IPS DF 6.9 (cell line): ENCODE measurements around the gene TMEM187.

Experiments
- DNase-seq: peaks from one replicate; pipeline ENCODE4 v3.0.0-alpha.2; 2013; ENCODE audit warnings: low read depth, low spot score
- H3K27ac ChIP-seq: one replicate; pipeline ENCODE4 v1.5.1; 2013; ENCODE audit warnings: low read length, control low read depth
- H3K27me3 ChIP-seq: 2 replicates; pipeline ENCODE4 v1.6.1; 2013; ENCODE audit warnings: mild to moderate bottlenecking, low read length; ENCODE audit not compliant: control insufficient read depth, insufficient read depth
- H3K36me3 ChIP-seq: 2 replicates; pipeline ENCODE4 v1.6.1; 2013; ENCODE audit warnings: low read length; ENCODE audit not compliant: control insufficient read depth, insufficient read depth
- H3K4me1 ChIP-seq: 2 replicates; pipeline ENCODE4 v1.6.1; 2013; ENCODE audit warnings: low read length; ENCODE audit not compliant: control insufficient read depth, insufficient read depth
- H3K4me3 ChIP-seq: 2 replicates; pipeline ENCODE4 v1.5.1; 2013; ENCODE audit warnings: mild to moderate bottlenecking, low read length
- H3K9me3 ChIP-seq: 2 replicates; pipeline ENCODE4 v1.6.1; 2013; ENCODE audit warnings: low read length, inconsistent platforms; ENCODE audit not compliant: control insufficient read depth, insufficient read depth
- WGBS: extraction: QIAGEN DNeasy Blood & Tissue Kit; methylation state at CpG from one replicate; pipeline ENCODE4 v1.1.7; 2013; ENCODE audit warnings: mixed read lengths, missing lambda C conversion rate; ENCODE audit not compliant: insufficient read length, insufficient coverage; 5-methylcytosine and 5-hydroxymethylcytosine counted together

TMEM187 gene

DNA sequence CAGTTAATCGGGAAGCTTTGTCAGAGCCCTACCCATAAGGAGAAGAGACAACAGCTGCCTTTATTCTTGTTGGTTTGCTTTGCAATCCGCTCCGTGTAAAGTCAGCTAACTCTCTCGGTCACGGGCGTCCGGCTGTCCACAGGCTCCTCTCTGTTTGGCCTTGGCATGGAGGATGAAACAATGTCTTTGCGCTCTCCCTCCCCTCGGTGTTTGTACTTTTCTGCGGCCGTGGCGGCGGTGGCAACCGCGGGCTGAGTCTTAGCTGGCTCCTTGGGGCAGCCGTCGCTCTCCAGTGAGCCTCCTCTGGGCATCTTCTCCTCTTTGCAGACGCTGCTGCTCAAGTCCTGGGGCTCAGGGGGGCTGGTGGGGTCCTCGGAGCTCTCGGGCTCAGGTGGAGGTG is 57.7 kb downstream of the TMEM187 start:
- Histone ChIP-seq H3K36me3 (no peaks in the 10 kb centered on the region; the same call in 1 of the 2 replicates), H3K4me3 (no peak overlapping the region), H3K4me1 (peaks cover 4% of the 10 kb centered on the region), H3K27ac (no peak overlapping the region), H3K9me3 (no peaks in the 10 kb centered on the region), H3K27me3 (peaks cover 25% of the 10 kb centered on the region; the same call in 1 of the 2 replicates)
- no peak for DNase-seq
- no CpG with 5 or more reads among the region's 20 CpGs for WGBS

GRCh38 chrX:154030715-154031305 is 58.3 kb downstream of the TMEM187 start:
- Histone ChIP-seq H3K27ac (no peak overlapping the region), H3K9me3 (no peaks in the 10 kb centered on the region), H3K27me3 (peaks cover 25% of the 10 kb centered on the region; the same call in 1 of the 2 replicates), H3K4me3 (no peak overlapping the region), H3K4me1 (peaks cover 4% of the 10 kb centered on the region), H3K36me3 (no peaks in the 10 kb centered on the region; the same call in 1 of the 2 replicates)
- WGBS = no CpG with 5 or more reads among the region's 29 CpGs
- DNase-seq = no peak

GRCh38 chrX:154032160-154032559 is 59.6 kb downstream of the TMEM187 start:
- DNase-seq = no peak
- Histone ChIP-seq H3K36me3 (no peaks in the 10 kb centered on the region; the same call in 1 of the 2 replicates), H3K9me3 (no peaks in the 10 kb centered on the region), H3K4me1 (peaks cover 4% of the 10 kb centered on the region), H3K4me3 (no peak overlapping the region), H3K27ac (no peak overlapping the region), H3K27me3 (peaks cover 25% of the 10 kb centered on the region; the same call in 1 of the 2 replicates)
- WGBS = no CpG with 5 or more reads among the region's 11 CpGs

- DNase-seq = no peak
- no CpG with 5 or more reads among the region's 9 CpGs for WGBS
These were observed 60.1 kb downstream of the TMEM187 start for GRCh38 chrX:154032653-154033052.

More at GRCh38 chrX:154032653-154033052, 60.1 kb downstream of the TMEM187 start:
- Histone ChIP-seq H3K27ac (no peak overlapping the region), H3K36me3 (no peaks in the 10 kb centered on the region; the same call in 1 of the 2 replicates), H3K4me3 (no peak overlapping the region), H3K4me1 (peaks cover 4% of the 10 kb centered on the region), H3K9me3 (no peaks in the 10 kb centered on the region), H3K27me3 (peaks cover 25% of the 10 kb centered on the region; the same call in 1 of the 2 replicates)
